ENCODE measurements around the gene LDB2. TPM values are rescaled to one million over a fixed set of nuclear protein-coding genes. Genes with fewer than 3 reads are reported as not detected.

LDB2 gene
- total RNA-seq, 4 donors from 2014 or later, result 26.4 to 62.7 (median 40.7) TPM

GRCh38 chr4:16658183-16658582, 240.3 kb downstream of the LDB2 start:
- no peaks in the 10 kb centered on the region for H3K27me3 ChIP-seq
- TF ChIP-seq CTCF (IDR thresholded peaks at IDR 0.05) (no peak), EP300 (IDR thresholded peaks at IDR 0.05) (no peak), POLR2A (IDR thresholded peaks at IDR 0.05) (no peak)
- H3K4me1 ChIP-seq, result peaks cover 0 to 16% (median 0%) of the 10 kb centered on the region in 4 donors
- no peak overlapping the region for H3K4me3 ChIP-seq
- no peak overlapping the region for H3K27ac ChIP-seq
- 69 to 79% methylated on average over 2 of the region's 2 CpGs for WGBS, 2 donors
- no peak for DNase-seq (ENCODE audit: low spot score in 2 of 2)
- no peaks in the 10 kb centered on the region for H3K36me3 ChIP-seq
- H3K9me3 ChIP-seq, result no peaks in the 10 kb centered on the region

GRCh38 chr4:16655111-16655510, 243.3 kb downstream of the LDB2 start:
- Histone ChIP-seq H3K4me1 (peaks cover 0 to 20% (median 0%) of the 10 kb centered on the region in 4 donors), H3K9me3 (no peaks in the 10 kb centered on the region), H3K4me3 (no peak overlapping the region), H3K27ac (no peak overlapping the region), H3K36me3 (no peaks in the 10 kb centered on the region), H3K27me3 (no peaks in the 10 kb centered on the region)
- DNase-seq (ENCODE audit: low spot score in 2 of 2), result no peak
- 67 to 80% methylated on average over 3 of the region's 3 CpGs for WGBS, 2 donors
- TF ChIP-seq CTCF (IDR thresholded peaks at IDR 0.05) (no peak), POLR2A (IDR thresholded peaks at IDR 0.05) (no peak), EP300 (IDR thresholded peaks at IDR 0.05) (no peak)

GRCh38 chr4:16652732-16653305, 245.6 kb downstream of the LDB2 start:
- TF ChIP-seq POLR2A (IDR thresholded peaks at IDR 0.05) (no peak), CTCF (IDR thresholded peaks at IDR 0.05) (no peak), EP300 (IDR thresholded peaks at IDR 0.05) (no peak)
- Histone ChIP-seq H3K27me3 (no peaks in the 10 kb centered on the region), H3K9me3 (no peaks in the 10 kb centered on the region), H3K36me3 (no peaks in the 10 kb centered on the region), H3K4me1 (peaks cover 0 to 11% (median 0%) of the 10 kb centered on the region in 4 donors), H3K4me3 (no peak overlapping the region), H3K27ac (no peak overlapping the region)
- whole genome bisulfite sequencing, 2 donors, result 56 to 66% methylated on average over 8 of the region's 8 CpGs
- DNase-seq (ENCODE audit: low spot score in 2 of 2), result no peak

GRCh38 chr4:16646459-16646858, 252.0 kb downstream of the LDB2 start:
- WGBS, 2 donors, result 92 to 94% methylated on average over 4 of the region's 4 CpGs
- DNase-seq (ENCODE audit: low spot score in 2 of 2), result no peak
- no peak for TF ChIP-seq POLR2A (IDR thresholded peaks at IDR 0.05)
- no peak for TF ChIP-seq CTCF (IDR thresholded peaks at IDR 0.05)
- H3K27me3 ChIP-seq, result no peaks in the 10 kb centered on the region
- no peaks in the 10 kb centered on the region for H3K36me3 ChIP-seq
- H3K27ac ChIP-seq, result no peak overlapping the region
- no peaks in the 10 kb centered on the region for H3K9me3 ChIP-seq
- no peak overlapping the region for H3K4me3 ChIP-seq
- no peaks in the 10 kb centered on the region for H3K4me1 ChIP-seq

- peaks cover 0 to 4% (median 0%) of the 10 kb centered on the region in 4 donors for H3K4me1 ChIP-seq
Observed at GRCh38 chr4:16643893-16644292, 254.6 kb downstream of the LDB2 start.

More at GRCh38 chr4:16643893-16644292, 254.6 kb downstream of the LDB2 start:
- 67 to 75% methylated on average over 2 of the region's 2 CpGs for WGBS, 2 donors
- H3K9me3 ChIP-seq, result no peaks in the 10 kb centered on the region
- TF ChIP-seq CTCF (IDR thresholded peaks at IDR 0.05), result no peak
- TF ChIP-seq POLR2A (IDR thresholded peaks at IDR 0.05), result no peak
- TF ChIP-seq EP300 (IDR thresholded peaks at IDR 0.05), result no peak
- no peaks in the 10 kb centered on the region for H3K36me3 ChIP-seq
- DNase-seq (ENCODE audit: low spot score in 2 of 2), result no peak
- no peaks in the 10 kb centered on the region for H3K27me3 ChIP-seq
- no peak overlapping the region for H3K4me3 ChIP-seq
- no peak overlapping the region for H3K27ac ChIP-seq

Measured in tibial nerve (tissue), 4 donors.